SK-N-SH (cell line): ENCODE results near the gene NAA30. TPM values are rescaled to one million over a fixed set of nuclear protein-coding genes. Genes with fewer than 3 reads are reported as not detected.
"Not testable (repeated sequence)": the region's sequence is repeated elsewhere in the genome, so short reads cannot be mapped to it uniquely, and the experiment has no call there.

ENCODE experiments used
- CTCF ChIA-PET: fragments of 300-600, 350-600 bp; formaldehyde crosslinking; extraction: SDS; loops from one replicate; lab custom pipeline; 2021; lab: Yijun Ruan, JAX
- POLR2A ChIA-PET: fragments of 350-600 bp; sonication (Branson Sonifier 250); formaldehyde crosslinking; extraction: SDS; loops from one replicate; lab custom pipeline; 2020; ENCODE audit warnings: antibody characterized with exemption, inconsistent platforms; lab: Yijun Ruan, JAX
- DNase-seq: peaks from one replicate; pipeline ENCODE4 v3.0.0; 2012
- H2AFZ ChIP-seq: fragments of 200-600 bp; sonication (generic); 2 replicates; pipeline ENCODE4 v1.8.1; 2016; ENCODE audit warnings: antibody characterized with exemption, mild to moderate bottlenecking, low read depth
- H3F3A ChIP-seq: fragments of 200-600 bp; sonication (generic); replicated peaks from 2 replicates; pipeline ENCODE3; 2016; ENCODE audit warnings: antibody characterized with exemption, mild to moderate bottlenecking; ENCODE audit not compliant: insufficient read depth
- H3K27ac ChIP-seq, 2 experiments: fragments of 200-500 bp in 1 of 2; fragments of 200-600 bp in 1 of 2; sonication (Bioruptor generic) in 1 of 2; sonication (generic), shearing (Covaris generic) in 1 of 2; 2 replicates each; pipeline versions ENCODE4 v1.5.1 to v1.6.1; 2014 to 2016; ENCODE audit warnings: low read depth in 2 of 2, inconsistent platforms in 1 of 2, low read length in 1 of 2, mild to moderate bottlenecking in 1 of 2, mixed read lengths in 1 of 2
- H3K27me3 ChIP-seq: fragments of 200-600 bp; sonication (generic), shearing (Covaris generic); 2 replicates; pipeline ENCODE4 v1.6.1; 2016; ENCODE audit warnings: mixed run types; ENCODE audit not compliant: insufficient read depth
- H3K36me3 ChIP-seq, 2 experiments: fragments of 200-500 bp in 1 of 2; fragments of 200-600 bp in 1 of 2; sonication (Bioruptor generic) in 1 of 2; sonication (generic) in 1 of 2; replicated peaks in 1 of 2; 2 replicates each; pipeline versions ENCODE3 to v1.5.1; 2014 to 2016; ENCODE audit warnings: low read length in 1 of 2, mild to moderate bottlenecking in 1 of 2; ENCODE audit not compliant: insufficient read depth in 2 of 2, control insufficient read depth in 1 of 2
- H3K4me1 ChIP-seq, 2 experiments: fragments of 200-500 bp in 1 of 2; fragments of 200-600 bp in 1 of 2; sonication (Bioruptor generic) in 1 of 2; sonication (generic), shearing (Covaris generic) in 1 of 2; 2 replicates each; pipeline versions ENCODE4 v1.5.1 to v1.6.1; 2014 to 2016; ENCODE audit warnings: low read depth in 1 of 2, low read length in 1 of 2, mixed run types in 1 of 2; ENCODE audit not compliant: insufficient read depth in 2 of 2, control insufficient read depth in 1 of 2
- H3K4me2 ChIP-seq: fragments of 200-600 bp; sonication (generic), shearing (Covaris generic); 2 replicates; pipeline ENCODE4 v1.6.1; 2017; ENCODE audit warnings: mixed run types
- H3K4me3 ChIP-seq, 2 experiments: fragments of 200-500 bp in 1 of 2; fragments of 200-600 bp in 1 of 2; sonication (Bioruptor generic) in 1 of 2; sonication (generic), shearing (Covaris generic) in 1 of 2; 2 replicates each; pipeline versions ENCODE4 v1.5.1 to v1.8.1; 2014 to 2016; ENCODE audit warnings: low read depth in 2 of 2, inconsistent platforms in 1 of 2, low read length in 1 of 2, mild to moderate bottlenecking in 1 of 2, mixed read lengths in 1 of 2, moderate library complexity in 1 of 2
- H3K79me2 ChIP-seq: fragments of 200-600 bp; sonication (generic); 2 replicates; pipeline ENCODE4 v1.8.1; 2017; ENCODE audit warnings: mild to moderate bottlenecking; ENCODE audit not compliant: insufficient read depth
- H3K9ac ChIP-seq: fragments of 200-600 bp; sonication (generic); 2 replicates; pipeline ENCODE4 v1.6.1; 2017; ENCODE audit warnings: mixed run types
- H3K9me2 ChIP-seq: fragments of 200-600 bp; sonication (generic); 2 replicates; pipeline ENCODE4 v1.6.1; 2017; ENCODE audit warnings: mixed run types
- H3K9me3 ChIP-seq: fragments of 200-600 bp; sonication (generic); 2 replicates; pipeline ENCODE4 v1.6.1; 2017; ENCODE audit warnings: mixed run types, mild to moderate bottlenecking, moderate library complexity
- H4K20me1 ChIP-seq: fragments of 200-600 bp; sonication (generic); 2 replicates; pipeline ENCODE4 v1.6.1; 2017; ENCODE audit warnings: mild to moderate bottlenecking, mixed run types; ENCODE audit not compliant: insufficient read depth
- FOSL2 ChIP-seq: IDR thresholded peaks from 2 replicates; pipeline ENCODE4 v1.4.0; 2012; ENCODE audit warnings: low read depth, mild to moderate bottlenecking, moderate library complexity, borderline replicate concordance
- FOXJ3 ChIP-seq: sonication (generic); formaldehyde crosslinking; IDR thresholded peaks from 2 replicates; pipeline ENCODE4 v1.5.1; 2020; ENCODE audit warnings: mild to moderate bottlenecking, missing genetic modification reagents
- GABPA ChIP-seq: IDR thresholded peaks from 2 replicates; pipeline ENCODE4 v1.4.0; 2012; ENCODE audit warnings: low read depth, mild to moderate bottlenecking
- RFX5 ChIP-seq: IDR thresholded peaks from 2 replicates; pipeline ENCODE4 v1.6.1; 2012; ENCODE audit warnings: mild to moderate bottlenecking, improper control_type of control experiment, low read length
- YY1 ChIP-seq: IDR thresholded peaks from 2 replicates; pipeline ENCODE4 v1.4.0; 2012; ENCODE audit warnings: low read depth, mild to moderate bottlenecking
- WGBS: methylation state at CpG from one replicate; pipeline ENCODE4 v1.1.6; 2017; ENCODE audit warnings: low lambda C conversion rate; 5-methylcytosine and 5-hydroxymethylcytosine counted together
- polyA plus RNA-seq, 3 experiments: library from polyadenylated mRNA; depleted of rRNA; stranded (reverse); fragments of >200 nt; gene quantifications; 2 replicates each; pipeline ENCODE4 v1.2.3, GENCODE V29; 2012
- TF ChIP-seq, protein P1 (sequence below): fragments of 150-350 bp; IDR thresholded peaks from 2 replicates; pipeline ENCODE4 v1.6.1; 2016; ENCODE audit warnings: mild to moderate bottlenecking, low read depth, low read length
- TF ChIP-seq, protein P2 (sequence below): IDR thresholded peaks from 2 replicates; pipeline ENCODE4 v1.4.0; 2012; ENCODE audit warnings: low read depth, borderline replicate concordance

Gene NAA30
- polyA plus RNA-seq, 1 of the 3 experiments (the other 2 are of a cell fraction), result 3.0 TPM

DNA sequence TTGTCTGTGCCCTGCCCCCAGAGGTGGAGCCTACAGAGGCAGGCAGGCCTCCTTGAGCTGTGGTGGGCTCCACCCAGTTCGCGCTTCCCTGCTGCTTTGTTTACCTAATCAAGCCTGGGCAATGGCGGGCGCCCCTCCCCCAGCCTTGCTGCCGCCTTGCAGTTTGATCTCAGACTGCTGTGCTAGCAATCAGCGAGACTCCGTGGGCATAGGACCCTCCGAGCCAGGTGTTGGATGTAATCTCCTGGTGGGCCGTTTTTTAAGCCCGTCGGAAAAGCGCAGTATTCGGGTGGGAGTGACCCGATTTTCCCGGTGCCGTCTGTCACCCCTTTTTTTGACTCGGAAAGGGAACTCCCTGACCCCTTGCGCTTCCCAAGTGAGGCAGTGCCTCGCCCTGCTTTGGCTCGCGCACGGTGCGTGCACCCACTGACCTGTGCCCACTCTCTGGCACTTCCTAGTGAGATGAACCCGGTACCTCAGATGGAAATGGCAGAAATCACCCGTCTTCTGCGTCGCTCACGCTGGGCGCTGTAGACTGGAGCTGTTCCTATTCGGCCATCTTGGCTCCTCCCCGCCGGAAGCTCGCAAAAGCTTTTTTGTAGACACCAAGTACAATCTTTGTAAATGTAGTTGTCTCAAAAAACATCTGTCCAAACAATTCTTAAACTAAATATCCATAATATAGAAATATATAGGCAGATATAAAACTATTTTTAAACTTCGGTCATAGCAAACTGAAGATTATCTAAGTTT is 46.7 kb upstream of the NAA30 start:
- H3K4me2 ChIP-seq, H3K36me3 ChIP-seq, POLR2A ChIA-PET, H3K9me3 ChIP-seq, DNase-seq, CTCF ChIA-PET, H3K4me1 ChIP-seq, H3K79me2 ChIP-seq, H3F3A ChIP-seq, H3K27me3 ChIP-seq, H3K27ac ChIP-seq, H3K9me2 ChIP-seq, H3K9ac ChIP-seq, H4K20me1 ChIP-seq: not testable (repeated sequence)
- TF ChIP-seq YY1 (peak; percentile 71), GABPA (peak; percentile 12; the same call in 1 of the 2 replicates)
- H3K4me3 ChIP-seq, result peak overlapping the region; percentile 42 to 47; a peak in 3 of 4 replicates
- 16% methylated on average over 30 of the region's 34 CpGs for WGBS
- peak overlapping the region; percentile 41; the same call in 1 of the 2 replicates for H2AFZ ChIP-seq

DNA sequence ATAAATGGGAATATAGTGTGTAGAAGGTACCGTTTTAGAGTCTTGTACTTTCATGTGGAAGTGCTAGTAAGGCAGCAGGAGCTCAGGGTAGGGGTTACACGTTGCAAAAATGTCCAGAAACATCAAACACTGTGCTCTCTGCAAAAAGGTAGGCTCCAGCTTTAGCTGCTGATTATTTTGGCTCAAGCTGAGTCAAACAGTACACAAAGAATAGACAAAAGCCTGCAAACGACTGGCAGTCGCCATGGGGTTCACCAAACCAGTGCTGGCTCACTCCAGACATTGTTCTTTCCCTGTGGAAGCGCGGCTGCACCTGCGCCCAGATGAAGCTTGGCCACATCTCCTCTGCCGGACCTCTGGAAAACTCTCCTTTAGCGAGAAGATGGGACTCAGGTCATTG is 45.3 kb upstream of the NAA30 start:
- Histone ChIP-seq H3K4me2 (no peak overlapping the region), H3K4me1 (no peaks in the 10 kb centered on the region), H3K9ac (no peak overlapping the region), H3K4me3 (no peak overlapping the region), H3K36me3 (no peaks in the 10 kb centered on the region), H3K27me3 (no peaks in the 10 kb centered on the region), H3K27ac (no peak overlapping the region), H2AFZ (no peak overlapping the region), H3K9me2 (no peaks in the 10 kb centered on the region), H3K9me3 (no peaks in the 10 kb centered on the region), H4K20me1 (no peaks in the 10 kb centered on the region), H3F3A (no peaks in the 10 kb centered on the region), H3K79me2 (no peaks in the 10 kb centered on the region)
- ChIA-PET POLR2A (no interaction called here), CTCF (interaction anchor here (1.3 kb wide), 1 partner anchor 871 kb away, joined by 3 read pairs; no protein-coding TSS in a partner anchor)
- 59% methylated on average over 9 of the region's 9 CpGs for WGBS
- DNase-seq, result no peak
- TF ChIP-seq FOSL2, result no peak
- TF ChIP-seq, protein P1, sequence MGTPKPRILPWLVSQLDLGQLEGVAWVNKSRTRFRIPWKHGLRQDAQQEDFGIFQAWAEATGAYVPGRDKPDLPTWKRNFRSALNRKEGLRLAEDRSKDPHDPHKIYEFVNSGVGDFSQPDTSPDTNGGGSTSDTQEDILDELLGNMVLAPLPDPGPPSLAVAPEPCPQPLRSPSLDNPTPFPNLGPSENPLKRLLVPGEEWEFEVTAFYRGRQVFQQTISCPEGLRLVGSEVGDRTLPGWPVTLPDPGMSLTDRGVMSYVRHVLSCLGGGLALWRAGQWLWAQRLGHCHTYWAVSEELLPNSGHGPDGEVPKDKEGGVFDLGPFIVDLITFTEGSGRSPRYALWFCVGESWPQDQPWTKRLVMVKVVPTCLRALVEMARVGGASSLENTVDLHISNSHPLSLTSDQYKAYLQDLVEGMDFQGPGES, result no peak
- TF ChIP-seq, protein P2, sequence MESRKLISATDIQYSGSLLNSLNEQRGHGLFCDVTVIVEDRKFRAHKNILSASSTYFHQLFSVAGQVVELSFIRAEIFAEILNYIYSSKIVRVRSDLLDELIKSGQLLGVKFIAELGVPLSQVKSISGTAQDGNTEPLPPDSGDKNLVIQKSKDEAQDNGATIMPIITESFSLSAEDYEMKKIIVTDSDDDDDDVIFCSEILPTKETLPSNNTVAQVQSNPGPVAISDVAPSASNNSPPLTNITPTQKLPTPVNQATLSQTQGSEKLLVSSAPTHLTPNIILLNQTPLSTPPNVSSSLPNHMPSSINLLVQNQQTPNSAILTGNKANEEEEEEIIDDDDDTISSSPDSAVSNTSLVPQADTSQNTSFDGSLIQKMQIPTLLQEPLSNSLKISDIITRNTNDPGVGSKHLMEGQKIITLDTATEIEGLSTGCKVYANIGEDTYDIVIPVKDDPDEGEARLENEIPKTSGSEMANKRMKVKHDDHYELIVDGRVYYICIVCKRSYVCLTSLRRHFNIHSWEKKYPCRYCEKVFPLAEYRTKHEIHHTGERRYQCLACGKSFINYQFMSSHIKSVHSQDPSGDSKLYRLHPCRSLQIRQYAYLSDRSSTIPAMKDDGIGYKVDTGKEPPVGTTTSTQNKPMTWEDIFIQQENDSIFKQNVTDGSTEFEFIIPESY, result no peak
- no peak for TF ChIP-seq FOXJ3 (CRISPR knock-in tag)

DNA sequence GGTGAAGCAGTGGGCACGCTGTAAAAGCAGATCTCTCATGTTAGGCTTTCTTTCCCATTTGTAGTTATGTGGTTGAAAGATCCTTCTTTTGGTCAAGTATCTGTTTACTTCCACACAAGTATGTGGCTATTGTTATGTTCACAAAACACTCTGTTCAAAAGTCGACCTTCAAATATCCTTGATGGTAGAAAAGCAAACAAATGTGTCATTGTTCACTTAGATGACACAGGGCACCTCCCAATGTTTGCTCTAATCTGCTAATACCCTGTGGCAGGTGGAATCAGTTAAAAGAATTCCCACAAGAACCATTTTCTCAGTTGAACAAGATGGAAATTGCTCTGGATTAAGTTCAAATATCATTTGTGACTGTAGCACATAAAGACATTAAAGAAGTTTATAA is 43.6 kb upstream of the NAA30 start:
- Histone ChIP-seq H3K4me1 (no peaks in the 10 kb centered on the region), H3K9ac (no peak overlapping the region), H2AFZ (no peak overlapping the region), H3K27ac (no peak overlapping the region), H3K9me2 (no peaks in the 10 kb centered on the region), H4K20me1 (no peaks in the 10 kb centered on the region), H3K27me3 (no peaks in the 10 kb centered on the region; the same call in 1 of the 2 replicates), H3K4me3 (no peak overlapping the region), H3F3A (no peaks in the 10 kb centered on the region), H3K79me2 (no peaks in the 10 kb centered on the region), H3K4me2 (no peak overlapping the region), H3K36me3 (no peaks in the 10 kb centered on the region), H3K9me3 (no peaks in the 10 kb centered on the region)
- WGBS, result 7% methylated on average over 2 of the region's 2 CpGs
- no peak for DNase-seq
- POLR2A ChIA-PET, result no interaction called here
- CTCF ChIA-PET, result no interaction called here
- no peak for TF ChIP-seq RFX5
